ENCODE data around the gene ARL15. TPM values are rescaled to one million over a fixed set of nuclear protein-coding genes. Genes with fewer than 3 reads are reported as not detected.

ARL15 gene
- total and polyA plus RNA-seq, 2 of the 4 experiments (the other 2 are of a cell fraction), result 7.3 to 19.2 TPM

DNA sequence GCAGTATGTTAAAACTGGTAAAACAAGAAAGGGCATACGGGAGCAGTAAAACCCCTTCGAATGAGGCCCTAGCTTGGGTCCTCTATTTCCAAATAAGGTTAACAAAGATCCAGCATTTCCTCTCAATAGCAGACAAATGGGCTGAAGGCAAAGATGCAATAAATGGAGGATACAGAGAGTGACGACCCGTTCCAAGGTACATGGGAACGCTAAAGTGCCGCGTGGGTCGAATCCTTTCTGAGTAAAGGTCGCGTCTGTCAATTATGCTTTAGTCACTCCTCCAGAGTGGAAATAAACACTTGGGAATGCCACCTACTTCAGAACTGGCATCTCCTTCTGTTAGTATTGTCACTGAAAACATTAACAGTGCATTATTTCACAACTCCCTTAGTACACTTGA is 24.7 kb downstream of the ARL15 start:
- POLR2A ChIA-PET (ENCODE audit: unreplicated experiment), result no interaction called here
- Histone ChIP-seq H2BK15ac (ENCODE audit: low read depth, low read length) (no peak overlapping the region), H3K4ac (ENCODE audit: low read depth, low read length) (no peak overlapping the region), H3K27ac (ENCODE audit: insufficient read depth, low read length) (no peak overlapping the region), H3K23ac (ENCODE audit: low read depth, low read length) (no peak overlapping the region), H3K27me3 (ENCODE audit: control insufficient read depth, insufficient read depth, low read length) (no peaks in the 10 kb centered on the region), H2BK20ac (ENCODE audit: low read depth, low read length) (no peak overlapping the region), H3K79me1 (ENCODE audit: low read depth in 1 of 2, low read length in 2 of 2) (peaks cover 0 to 2% of the 10 kb centered on the region in 2 experiments; a peak in 2 of 4 replicates), H3K36me3 (ENCODE audit: control insufficient read depth, insufficient read depth, low read length) (no peaks in the 10 kb centered on the region), H4K8ac (ENCODE audit: low read depth in 2 of 2, low read length in 2 of 2) (no peak overlapping the region), H4K5ac (ENCODE audit: low read depth, low read length) (no peak overlapping the region), H3K4me2 (ENCODE audit: low read depth, low read length) (no peak overlapping the region), H3K4me1 (ENCODE audit: control insufficient read depth, insufficient read depth, low read length) (no peaks in the 10 kb centered on the region), H2BK5ac (ENCODE audit: low read depth, low read length, poor library complexity, severe bottlenecking) (no peak overlapping the region), H3K4me3 (ENCODE audit: insufficient read depth, low read depth, low read length) (no peak overlapping the region), H2AFZ (replicated peaks; ENCODE audit: low read length, poor library complexity) (no peak overlapping the region), H2BK120ac (ENCODE audit: low read depth, low read length) (no peak overlapping the region), H3K9ac (ENCODE audit: low read depth, low read length) (no peak overlapping the region), H3K9me1 (ENCODE audit: insufficient read depth, low read length) (no peaks in the 10 kb centered on the region), H3K18ac (ENCODE audit: low read depth, low read length) (no peak overlapping the region), H3K56ac (ENCODE audit: extremely low read depth, insufficient read depth, low read length) (no peak overlapping the region), H2AK5ac (ENCODE audit: low read depth, low read length) (no peak overlapping the region), H2AK9ac (replicated peaks; ENCODE audit: low read depth, low read length, poor library complexity) (no peak overlapping the region), H4K91ac (ENCODE audit: insufficient read depth, low read depth, low read length) (no peak overlapping the region), H4K20me1 (ENCODE audit: insufficient read depth, low read length) (no peaks in the 10 kb centered on the region), H3K14ac (replicated peaks; ENCODE audit: low read depth, low read length) (no peak overlapping the region), H3K9me3 (ENCODE audit: control insufficient read depth, insufficient read depth, low read length) (peaks cover 2% of the 10 kb centered on the region; the same call in 1 of the 2 replicates)
- ATAC-seq (ENCODE audit: low read depth), result no peak
- dilution Hi-C loops (cut with HindIII; ENCODE audit: low sequenced_read_pairs, unreplicated experiment), result no loop called here
- BruUV-seq (replicated peaks), result no TSS peak
- TF ChIP-seq RAD21 (IDR thresholded peaks at IDR 0.05; ENCODE audit: low read length) (no peak), MAZ (IDR thresholded peaks at IDR 0.05; ENCODE audit: borderline replicate concordance, low read depth, low read length) (no peak), FOS (IDR thresholded peaks at IDR 0.05; ENCODE audit: low read depth, low read length) (no peak), MAFK (IDR thresholded peaks at IDR 0.05; ENCODE audit: low read depth, low read length) (no peak), CHD1 (IDR thresholded peaks at IDR 0.05; ENCODE audit: low read depth, low read length) (no peak), BHLHE40 (IDR thresholded peaks at IDR 0.05; ENCODE audit: low read depth, low read length) (no peak), MXI1 (IDR thresholded peaks at IDR 0.05; ENCODE audit: borderline replicate concordance, low read depth, low read length) (no peak), SMC3 (IDR thresholded peaks at IDR 0.05; ENCODE audit: low read depth, low read length) (no peak), NFE2L2 (IDR thresholded peaks at IDR 0.05; ENCODE audit: low read depth, low read length) (no peak), CEBPB (IDR thresholded peaks at IDR 0.05; ENCODE audit: low read depth, low read length) (no peak), RCOR1 (IDR thresholded peaks at IDR 0.05; ENCODE audit: insufficient replicate concordance, low read length) (no peak), POLR2A (IDR thresholded peaks at IDR 0.05; ENCODE audit: low read depth, low read length) (no peak), RFX5 (IDR thresholded peaks at IDR 0.05; ENCODE audit: low read depth, low read length) (no peak)
- TF ChIP-seq, protein P1, sequence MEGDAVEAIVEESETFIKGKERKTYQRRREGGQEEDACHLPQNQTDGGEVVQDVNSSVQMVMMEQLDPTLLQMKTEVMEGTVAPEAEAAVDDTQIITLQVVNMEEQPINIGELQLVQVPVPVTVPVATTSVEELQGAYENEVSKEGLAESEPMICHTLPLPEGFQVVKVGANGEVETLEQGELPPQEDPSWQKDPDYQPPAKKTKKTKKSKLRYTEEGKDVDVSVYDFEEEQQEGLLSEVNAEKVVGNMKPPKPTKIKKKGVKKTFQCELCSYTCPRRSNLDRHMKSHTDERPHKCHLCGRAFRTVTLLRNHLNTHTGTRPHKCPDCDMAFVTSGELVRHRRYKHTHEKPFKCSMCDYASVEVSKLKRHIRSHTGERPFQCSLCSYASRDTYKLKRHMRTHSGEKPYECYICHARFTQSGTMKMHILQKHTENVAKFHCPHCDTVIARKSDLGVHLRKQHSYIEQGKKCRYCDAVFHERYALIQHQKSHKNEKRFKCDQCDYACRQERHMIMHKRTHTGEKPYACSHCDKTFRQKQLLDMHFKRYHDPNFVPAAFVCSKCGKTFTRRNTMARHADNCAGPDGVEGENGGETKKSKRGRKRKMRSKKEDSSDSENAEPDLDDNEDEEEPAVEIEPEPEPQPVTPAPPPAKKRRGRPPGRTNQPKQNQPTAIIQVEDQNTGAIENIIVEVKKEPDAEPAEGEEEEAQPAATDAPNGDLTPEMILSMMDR (conservative IDR thresholded peaks at IDR 0.05; ENCODE audit: low read depth, low read length), result no peak
- TF ChIP-seq, protein P2, sequence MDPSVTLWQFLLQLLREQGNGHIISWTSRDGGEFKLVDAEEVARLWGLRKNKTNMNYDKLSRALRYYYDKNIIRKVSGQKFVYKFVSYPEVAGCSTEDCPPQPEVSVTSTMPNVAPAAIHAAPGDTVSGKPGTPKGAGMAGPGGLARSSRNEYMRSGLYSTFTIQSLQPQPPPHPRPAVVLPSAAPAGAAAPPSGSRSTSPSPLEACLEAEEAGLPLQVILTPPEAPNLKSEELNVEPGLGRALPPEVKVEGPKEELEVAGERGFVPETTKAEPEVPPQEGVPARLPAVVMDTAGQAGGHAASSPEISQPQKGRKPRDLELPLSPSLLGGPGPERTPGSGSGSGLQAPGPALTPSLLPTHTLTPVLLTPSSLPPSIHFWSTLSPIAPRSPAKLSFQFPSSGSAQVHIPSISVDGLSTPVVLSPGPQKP (IDR thresholded peaks at IDR 0.05; ENCODE audit: borderline replicate concordance, low read depth, low read length), result no peak
- TF ChIP-seq, protein P3, sequence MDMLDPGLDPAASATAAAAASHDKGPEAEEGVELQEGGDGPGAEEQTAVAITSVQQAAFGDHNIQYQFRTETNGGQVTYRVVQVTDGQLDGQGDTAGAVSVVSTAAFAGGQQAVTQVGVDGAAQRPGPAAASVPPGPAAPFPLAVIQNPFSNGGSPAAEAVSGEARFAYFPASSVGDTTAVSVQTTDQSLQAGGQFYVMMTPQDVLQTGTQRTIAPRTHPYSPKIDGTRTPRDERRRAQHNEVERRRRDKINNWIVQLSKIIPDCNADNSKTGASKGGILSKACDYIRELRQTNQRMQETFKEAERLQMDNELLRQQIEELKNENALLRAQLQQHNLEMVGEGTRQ (IDR thresholded peaks at IDR 0.05; ENCODE audit: low read depth, low read length), result no peak
- CTCF ChIA-PET, result no interaction called here
- no peak for DNase-seq
- in situ Hi-C loops (cut with MboI; ENCODE audit: low sequenced_read_pairs), result no loop called here
- intact Hi-C loops (cut with micrococcal nuclease), result no loop called here
- WGBS, 2 experiments (ENCODE audit: extremely low coverage in 2 of 2, insufficient read length in 1 of 2), result 100% methylated on average over 1 of the region's 10 CpGs; no CpG with 5 or more reads in 1 of the 2 experiments
